Psoas muscle (tissue), 8 donors: ENCODE results near the gene ATP7B. TPM values are rescaled to one million over a fixed set of nuclear protein-coding genes. Genes with fewer than 3 reads are reported as not detected.

Experiments used
- ATAC-seq, 4 donors: fragments of 200-7000 bp; cut with Tn5 transposase; one replicate each; pipeline ENCODE4 v1.9.1; 2020; ENCODE audit warnings: moderate library complexity in 3 of 4, mild to moderate bottlenecking in 2 of 4
- DNase-seq, 2 donors: peaks; one replicate each; pipeline ENCODE4 v3.0.0-alpha.2; 2020
- H3K27ac ChIP-seq: fragments of 200-600 bp; one replicate; pipeline ENCODE4 v1.8.0; 2022
- H3K27me3 ChIP-seq, 3 donors: fragments of 200-600 bp in 1 of 3; one replicate each; pipeline versions ENCODE4 v1.6.1 to v1.8.0; 2013 to 2022; ENCODE audit warnings: low read length in 2 of 3, mild to moderate bottlenecking in 2 of 3, moderate library complexity in 1 of 3; ENCODE audit not compliant: insufficient read depth in 3 of 3
- H3K36me3 ChIP-seq, 2 donors: fragments of 200-600 bp in 1 of 2; one replicate each; pipeline versions ENCODE4 v1.6.1 to v1.8.0; 2013 to 2022; ENCODE audit warnings: low read depth in 1 of 2, mild to moderate bottlenecking in 1 of 2, moderate library complexity in 1 of 2; ENCODE audit not compliant: insufficient read depth in 1 of 2
- H3K4me1 ChIP-seq: fragments of 200-600 bp; one replicate; pipeline ENCODE4 v1.8.0; 2022
- H3K4me3 ChIP-seq: fragments of 200-600 bp; one replicate; pipeline ENCODE4 v1.8.0; 2022; ENCODE audit warnings: mild to moderate bottlenecking
- H3K9me3 ChIP-seq: fragments of 200-600 bp; one replicate; pipeline ENCODE4 v1.8.0; 2022
- CTCF ChIP-seq: fragments of 200-600 bp; IDR thresholded peaks from one replicate; pipeline ENCODE4 v1.8.0; 2022; ENCODE audit warnings: antibody characterized with exemption
- WGBS, 3 donors: extraction: QIAGEN DNeasy Blood & Tissue Kit; methylation state at CpG; one replicate each; pipeline versions ENCODE4 v1.1.6 to v1.1.7; 2013; 5-methylcytosine and 5-hydroxymethylcytosine counted together
- intact Hi-C, 2 donors: fragments of 100-400 bp; cut with DNase I; formaldehyde crosslinking; loops; one replicate each; pipeline versions ENCODE4 v1.11.0 to v1.14.2; 2022
- polyA plus RNA-seq, 3 donors: library from polyadenylated mRNA; stranded (reverse); fragments of 200-250 nt; gene quantifications; one replicate each; pipeline ENCODE4 v1.2.3, GENCODE V29; 2013
- total RNA-seq, 4 donors: library from RNA; stranded (reverse); fragmentation: NEBNext Ultra II Directional in 2 of 4; extraction: Animal tissue kit (Norgen Biotek cat#: 25700) in 2 of 4; gene quantifications; one replicate each; pipeline versions ENCODE4 v1.2.1 to v1.2.4, GENCODE V29; 2021 to 2023
- donor health status: healthy with polysubstance abuse.
- donor health status: DM: no; HTN: no; CAD: no; lungs with moderate emphysema.
- donor health status: Bipolar disorder and iron deficiency.
- donor health status: healthy.
- donor health status: DM: yes; HTN: yes; CAD: no.
- donor health status: DM: no; HTN: no; CAD: no.
- donor health status: DM: no; HTN: no; CAD: no.
- donor health status: DM: yes; HTN: yes; CAD: no.

ATP7B gene
- total and polyA plus RNA-seq, 7 donors = 0.72 to 3.5 (median 1.3) TPM

DNA sequence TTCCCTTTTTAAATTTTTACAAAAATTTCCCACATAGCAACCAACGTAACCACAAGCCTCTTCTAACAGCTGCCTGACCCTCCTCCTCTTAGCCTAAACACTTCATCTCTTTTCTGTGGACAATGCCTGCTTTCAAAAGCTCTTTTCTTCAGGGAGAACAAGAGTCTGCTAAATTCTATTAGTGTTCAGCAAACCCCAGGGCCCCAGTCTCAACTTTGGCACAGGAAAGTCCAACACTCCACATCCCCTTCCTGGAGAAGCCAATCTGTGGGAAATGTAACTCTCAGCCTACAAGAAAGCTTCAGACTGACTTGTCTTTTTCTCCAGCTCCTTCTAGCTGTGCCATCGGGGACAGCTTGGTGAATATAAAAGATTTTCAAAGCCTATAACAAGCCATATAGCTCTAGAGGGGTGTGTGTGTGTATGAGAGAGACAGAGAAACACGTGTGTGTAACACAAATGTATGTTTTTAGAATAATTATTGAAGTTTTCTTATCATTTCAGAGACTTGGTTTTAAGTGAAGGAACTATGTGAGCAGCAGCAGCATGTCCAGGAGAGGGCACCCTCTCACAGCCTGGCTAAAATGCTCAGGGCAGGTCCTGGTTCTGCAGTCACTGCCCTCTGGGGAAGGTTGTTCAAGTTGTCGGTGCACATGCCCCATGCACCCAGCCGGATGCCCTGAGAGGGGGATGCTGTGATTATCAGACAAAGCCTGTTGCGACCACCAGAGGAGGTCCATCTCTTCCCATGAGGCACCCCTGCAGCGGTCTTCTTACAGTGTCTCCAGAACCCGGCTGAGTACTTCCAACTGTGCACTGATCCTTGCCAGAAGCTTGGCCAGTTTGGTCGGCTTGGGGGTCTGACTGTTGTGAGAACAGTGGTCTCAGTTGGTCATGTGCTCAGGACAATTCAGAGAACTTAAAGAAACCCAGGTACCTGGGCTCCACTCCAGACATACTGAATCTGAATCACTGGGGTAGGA lies 115.1 kb downstream of the ATP7B start:
- H3K4me3 ChIP-seq = no peak overlapping the region
- intact Hi-C loops = loop anchor here (1.0 to 2.0 kb wide), 2 partner anchors 232 to 233 kb away; partner anchors contain the start of gene NEK5 (in 1 of the 2)
- H3K27me3 ChIP-seq = no peaks in the 10 kb centered on the region
- 45 to 49% (median 46%) methylated on average over 9 of the region's 9 CpGs for WGBS, 3 donors
- H3K9me3 ChIP-seq = no peaks in the 10 kb centered on the region
- H3K27ac ChIP-seq = no peak overlapping the region
- ATAC-seq = peak; percentile 62 to 79 (median 74)
- peak in 1 of 2 donors; percentile 60 for DNase-seq
- H3K36me3 ChIP-seq = no peaks in the 10 kb centered on the region
- TF ChIP-seq CTCF = peak; percentile 58
- H3K4me1 ChIP-seq = no peaks in the 10 kb centered on the region

DNA sequence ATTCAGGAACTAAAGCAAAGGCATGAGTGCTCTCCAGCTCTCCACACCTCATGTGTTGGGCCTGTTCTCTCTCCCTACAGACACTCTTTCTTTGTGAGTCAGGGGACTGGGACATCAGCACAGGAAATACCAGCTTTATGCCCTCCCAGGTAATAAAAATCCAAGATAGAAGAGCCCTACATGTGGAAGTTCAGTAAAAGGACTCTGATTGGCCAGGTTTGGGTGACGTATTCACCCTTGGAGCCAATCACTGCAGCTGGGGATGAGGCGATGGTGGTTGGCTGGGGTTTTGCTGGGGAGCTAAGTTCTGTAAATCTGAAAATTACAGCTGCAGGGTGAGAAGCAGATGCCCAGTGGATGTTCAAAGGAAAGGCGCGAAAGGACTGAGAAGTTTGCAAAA lies 117.0 kb downstream of the ATP7B start:
- no peak for ATAC-seq
- WGBS, 3 donors = 87 to 94% (median 92%) methylated on average over 4 of the region's 4 CpGs
- TF ChIP-seq CTCF = no peak
- intact Hi-C loops = no loop called here
- no peak overlapping the region for H3K27ac ChIP-seq
- no peaks in the 10 kb centered on the region for H3K36me3 ChIP-seq
- H3K27me3 ChIP-seq = no peaks in the 10 kb centered on the region
- H3K4me3 ChIP-seq = no peak overlapping the region
- DNase-seq = no peak
- H3K4me1 ChIP-seq = no peaks in the 10 kb centered on the region
- no peaks in the 10 kb centered on the region for H3K9me3 ChIP-seq

DNA sequence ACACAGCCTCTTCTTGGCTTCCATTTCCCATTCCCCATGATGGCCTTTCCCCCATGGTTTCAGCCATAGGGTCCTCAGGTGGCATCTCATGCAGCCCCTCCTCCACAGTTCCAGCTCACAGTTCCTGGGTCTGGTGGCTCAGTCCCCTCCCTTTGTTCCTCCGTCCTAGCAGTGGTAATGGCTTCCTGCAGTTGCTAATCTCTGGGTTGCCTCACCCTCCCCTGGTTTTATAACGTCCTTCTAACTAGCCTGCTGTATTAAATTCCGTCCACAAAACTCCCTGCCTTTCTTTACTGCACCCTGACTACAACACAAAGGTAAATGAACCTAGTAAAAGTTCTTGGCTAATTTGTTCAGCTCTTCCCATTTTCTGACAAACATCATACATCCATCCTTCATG lies 118.6 kb downstream of the ATP7B start:
- Histone ChIP-seq H3K4me1 (no peaks in the 10 kb centered on the region), H3K27me3 (no peaks in the 10 kb centered on the region), H3K4me3 (no peak overlapping the region), H3K27ac (no peak overlapping the region), H3K36me3 (no peaks in the 10 kb centered on the region), H3K9me3 (no peaks in the 10 kb centered on the region)
- intact Hi-C loops = no loop called here
- ATAC-seq (no peak), DNase-seq (no peak)
- WGBS, 3 donors = 64 to 76% (median 70%) methylated on average over 3 of the region's 3 CpGs
- no peak for TF ChIP-seq CTCF

- intact Hi-C loops = no loop called here
- Histone ChIP-seq H3K36me3 (no peaks in the 10 kb centered on the region), H3K27me3 (no peaks in the 10 kb centered on the region), H3K27ac (no peak overlapping the region), H3K9me3 (no peaks in the 10 kb centered on the region), H3K4me3 (no peak overlapping the region), H3K4me1 (no peaks in the 10 kb centered on the region)
- ATAC-seq (no peak), DNase-seq (no peak)
- TF ChIP-seq CTCF = no peak
- WGBS, 3 donors = 51 to 68% (median 66%) methylated on average over 2 of the region's 2 CpGs
These were observed 123.8 kb downstream of the ATP7B start for GRCh38 chr13:51887468-51887867.
